KMS-11 (cell line): Measurements from ENCODE around the gene ZAR1L.

ENCODE experiments used
- H2AFZ ChIP-seq: fragments of 200-600 bp; sonication (generic); 2 replicates; pipeline ENCODE4 v1.6.1; 2016; ENCODE audit warnings: antibody characterized with exemption, mixed run types, low read depth
- H3K27ac ChIP-seq: fragments of 200-600 bp; sonication (generic); 2 replicates; pipeline ENCODE4 v1.6.1; 2016; ENCODE audit warnings: mild to moderate bottlenecking, mixed run types
- H3K27me3 ChIP-seq: fragments of 200-600 bp; sonication (generic); 2 replicates; pipeline ENCODE4 v1.6.1; 2017; ENCODE audit warnings: mild to moderate bottlenecking, low read depth, mixed run types, moderate library complexity; ENCODE audit not compliant: insufficient read depth
- H3K36me3 ChIP-seq: fragments of 200-600 bp; sonication (generic); 2 replicates; pipeline ENCODE4 v1.6.1; 2017; ENCODE audit warnings: mild to moderate bottlenecking, mixed run types; ENCODE audit not compliant: insufficient read depth
- H3K4me1 ChIP-seq: fragments of 200-600 bp; sonication (generic); 2 replicates; pipeline ENCODE4 v1.6.1; 2016; ENCODE audit warnings: mild to moderate bottlenecking, low read depth, mixed run types; ENCODE audit not compliant: poor library complexity, severe bottlenecking
- H3K4me2 ChIP-seq: fragments of 200-600 bp; sonication (generic); 2 replicates; pipeline ENCODE4 v1.7.0; 2016; ENCODE audit warnings: mild to moderate bottlenecking, mixed run types
- H3K4me3 ChIP-seq: fragments of 200-600 bp; sonication (generic); IDR thresholded peaks from 2 replicates; pipeline ENCODE4 v1.6.1; 2017; ENCODE audit warnings: low read depth, low read length, mixed read lengths; ENCODE audit not compliant: insufficient read depth
- H3K79me2 ChIP-seq: fragments of 200-600 bp; sonication (generic); 2 replicates; pipeline ENCODE4 v1.6.1; 2016; ENCODE audit warnings: low read depth, mixed run types; ENCODE audit not compliant: insufficient read depth
- H3K9ac ChIP-seq: fragments of 200-600 bp; sonication (generic); 2 replicates; pipeline ENCODE4 v1.6.1; 2016; ENCODE audit warnings: mild to moderate bottlenecking, mixed run types
- H4K20me1 ChIP-seq: fragments of 200-600 bp; sonication (generic); 2 replicates; pipeline ENCODE4 v1.6.1; 2016; ENCODE audit warnings: mild to moderate bottlenecking, mixed run types; ENCODE audit not compliant: insufficient read depth
- CTCF ChIP-seq: fragments of 200-600 bp; sonication (generic); conservative IDR thresholded peaks from 2 replicates; pipeline ENCODE4 v1.6.1; 2017; ENCODE audit warnings: low read depth, mild to moderate bottlenecking, antibody characterized with exemption, low read length, moderate library complexity, mixed read lengths

ZAR1L gene

GRCh38 chr13:32320528-32320927 is 5.4 kb upstream of the ZAR1L start:
- H3K4me1 ChIP-seq: peaks cover 7% of the 10 kb centered on the region
- H3K79me2 ChIP-seq: no peaks in the 10 kb centered on the region; the same call in 1 of the 2 replicates
- H3K27ac ChIP-seq: no peak overlapping the region
- no peaks in the 10 kb centered on the region for H4K20me1 ChIP-seq
- H2AFZ ChIP-seq: no peak overlapping the region
- H3K27me3 ChIP-seq: no peaks in the 10 kb centered on the region
- no peak overlapping the region for H3K9ac ChIP-seq
- no peak overlapping the region for H3K4me2 ChIP-seq
- no peak overlapping the region for H3K4me3 ChIP-seq
- TF ChIP-seq CTCF: no peak
- H3K36me3 ChIP-seq: no peaks in the 10 kb centered on the region

GRCh38 chr13:32317716-32318465 is 2.7 kb upstream of the ZAR1L start:
- Histone ChIP-seq H3K9ac (no peak overlapping the region), H3K4me2 (no peak overlapping the region), H2AFZ (no peak overlapping the region), H3K27ac (no peak overlapping the region; the same call in 1 of the 2 replicates), H3K4me3 (no peak overlapping the region), H3K27me3 (no peaks in the 10 kb centered on the region), H3K36me3 (no peaks in the 10 kb centered on the region), H4K20me1 (no peaks in the 10 kb centered on the region), H3K79me2 (no peaks in the 10 kb centered on the region; the same call in 1 of the 2 replicates), H3K4me1 (peaks cover 7% of the 10 kb centered on the region)
- TF ChIP-seq CTCF: no peak

- H3K9ac ChIP-seq: peak overlapping the region; percentile 93
- no peak overlapping the region for H3K4me3 ChIP-seq
Measured at GRCh38 chr13:32316501-32316900, 1.3 kb upstream of the ZAR1L start.

GRCh38 chr13:32316028-32316339 is 821 bp upstream of the ZAR1L start:
- no peak for TF ChIP-seq CTCF

More at GRCh38 chr13:32316501-32316900, 1.3 kb upstream of the ZAR1L start:
- no peaks in the 10 kb centered on the region; the same call in 1 of the 2 replicates for H3K79me2 ChIP-seq
- no peaks in the 10 kb centered on the region for H4K20me1 ChIP-seq
- peak overlapping the region; percentile 92 for H2AFZ ChIP-seq
- no peaks in the 10 kb centered on the region for H3K36me3 ChIP-seq
- peaks cover 7% of the 10 kb centered on the region for H3K4me1 ChIP-seq
- H3K27me3 ChIP-seq: no peaks in the 10 kb centered on the region
- TF ChIP-seq CTCF: no peak
- peak overlapping the region; percentile 95 for H3K27ac ChIP-seq
- H3K4me2 ChIP-seq: peak overlapping the region; percentile 85

More at GRCh38 chr13:32316028-32316339, 821 bp upstream of the ZAR1L start:
- Histone ChIP-seq H3K79me2 (no peaks in the 10 kb centered on the region; the same call in 1 of the 2 replicates), H3K4me3 (no peak overlapping the region), H3K27ac (peak overlapping the region; percentile 95), H3K4me1 (peaks cover 7% of the 10 kb centered on the region), H4K20me1 (no peaks in the 10 kb centered on the region), H3K4me2 (peak overlapping the region; percentile 85), H3K9ac (peak overlapping the region; percentile 93), H3K36me3 (no peaks in the 10 kb centered on the region), H2AFZ (peak overlapping the region; percentile 92), H3K27me3 (no peaks in the 10 kb centered on the region)
